ENCODE data around the gene WASF1. TPM values are rescaled to one million over a fixed set of nuclear protein-coding genes. Genes with fewer than 3 reads are reported as not detected.

Gene WASF1
- total and polyA plus RNA-seq, 2 experiments from 2014 or later = 27.4 to 30.5 TPM

DNA sequence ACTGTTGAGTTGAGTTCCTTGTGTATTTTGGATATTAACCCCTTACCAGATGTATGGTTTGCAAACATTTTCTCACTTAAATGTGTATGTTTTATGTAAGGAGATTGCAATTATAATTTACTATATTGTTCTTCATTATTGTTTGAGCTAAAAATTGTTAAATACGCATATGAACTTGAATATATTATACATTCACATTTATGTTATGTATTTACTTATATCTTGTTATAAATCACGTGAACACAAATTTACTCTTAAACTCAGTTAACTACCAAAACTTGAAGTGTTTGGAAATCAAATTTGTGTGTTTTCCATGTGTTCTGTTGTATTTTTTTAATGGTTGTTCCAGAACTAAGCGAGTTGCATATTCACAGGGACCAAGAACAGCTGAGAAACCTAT, 19.1 kb upstream of the WASF1 start (continued):
- TF ChIP-seq, protein P1, sequence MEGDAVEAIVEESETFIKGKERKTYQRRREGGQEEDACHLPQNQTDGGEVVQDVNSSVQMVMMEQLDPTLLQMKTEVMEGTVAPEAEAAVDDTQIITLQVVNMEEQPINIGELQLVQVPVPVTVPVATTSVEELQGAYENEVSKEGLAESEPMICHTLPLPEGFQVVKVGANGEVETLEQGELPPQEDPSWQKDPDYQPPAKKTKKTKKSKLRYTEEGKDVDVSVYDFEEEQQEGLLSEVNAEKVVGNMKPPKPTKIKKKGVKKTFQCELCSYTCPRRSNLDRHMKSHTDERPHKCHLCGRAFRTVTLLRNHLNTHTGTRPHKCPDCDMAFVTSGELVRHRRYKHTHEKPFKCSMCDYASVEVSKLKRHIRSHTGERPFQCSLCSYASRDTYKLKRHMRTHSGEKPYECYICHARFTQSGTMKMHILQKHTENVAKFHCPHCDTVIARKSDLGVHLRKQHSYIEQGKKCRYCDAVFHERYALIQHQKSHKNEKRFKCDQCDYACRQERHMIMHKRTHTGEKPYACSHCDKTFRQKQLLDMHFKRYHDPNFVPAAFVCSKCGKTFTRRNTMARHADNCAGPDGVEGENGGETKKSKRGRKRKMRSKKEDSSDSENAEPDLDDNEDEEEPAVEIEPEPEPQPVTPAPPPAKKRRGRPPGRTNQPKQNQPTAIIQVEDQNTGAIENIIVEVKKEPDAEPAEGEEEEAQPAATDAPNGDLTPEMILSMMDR (conservative IDR thresholded peaks at IDR 0.05; ENCODE audit: low read depth in 2 of 2) = no peak
- TF ChIP-seq, protein P2, sequence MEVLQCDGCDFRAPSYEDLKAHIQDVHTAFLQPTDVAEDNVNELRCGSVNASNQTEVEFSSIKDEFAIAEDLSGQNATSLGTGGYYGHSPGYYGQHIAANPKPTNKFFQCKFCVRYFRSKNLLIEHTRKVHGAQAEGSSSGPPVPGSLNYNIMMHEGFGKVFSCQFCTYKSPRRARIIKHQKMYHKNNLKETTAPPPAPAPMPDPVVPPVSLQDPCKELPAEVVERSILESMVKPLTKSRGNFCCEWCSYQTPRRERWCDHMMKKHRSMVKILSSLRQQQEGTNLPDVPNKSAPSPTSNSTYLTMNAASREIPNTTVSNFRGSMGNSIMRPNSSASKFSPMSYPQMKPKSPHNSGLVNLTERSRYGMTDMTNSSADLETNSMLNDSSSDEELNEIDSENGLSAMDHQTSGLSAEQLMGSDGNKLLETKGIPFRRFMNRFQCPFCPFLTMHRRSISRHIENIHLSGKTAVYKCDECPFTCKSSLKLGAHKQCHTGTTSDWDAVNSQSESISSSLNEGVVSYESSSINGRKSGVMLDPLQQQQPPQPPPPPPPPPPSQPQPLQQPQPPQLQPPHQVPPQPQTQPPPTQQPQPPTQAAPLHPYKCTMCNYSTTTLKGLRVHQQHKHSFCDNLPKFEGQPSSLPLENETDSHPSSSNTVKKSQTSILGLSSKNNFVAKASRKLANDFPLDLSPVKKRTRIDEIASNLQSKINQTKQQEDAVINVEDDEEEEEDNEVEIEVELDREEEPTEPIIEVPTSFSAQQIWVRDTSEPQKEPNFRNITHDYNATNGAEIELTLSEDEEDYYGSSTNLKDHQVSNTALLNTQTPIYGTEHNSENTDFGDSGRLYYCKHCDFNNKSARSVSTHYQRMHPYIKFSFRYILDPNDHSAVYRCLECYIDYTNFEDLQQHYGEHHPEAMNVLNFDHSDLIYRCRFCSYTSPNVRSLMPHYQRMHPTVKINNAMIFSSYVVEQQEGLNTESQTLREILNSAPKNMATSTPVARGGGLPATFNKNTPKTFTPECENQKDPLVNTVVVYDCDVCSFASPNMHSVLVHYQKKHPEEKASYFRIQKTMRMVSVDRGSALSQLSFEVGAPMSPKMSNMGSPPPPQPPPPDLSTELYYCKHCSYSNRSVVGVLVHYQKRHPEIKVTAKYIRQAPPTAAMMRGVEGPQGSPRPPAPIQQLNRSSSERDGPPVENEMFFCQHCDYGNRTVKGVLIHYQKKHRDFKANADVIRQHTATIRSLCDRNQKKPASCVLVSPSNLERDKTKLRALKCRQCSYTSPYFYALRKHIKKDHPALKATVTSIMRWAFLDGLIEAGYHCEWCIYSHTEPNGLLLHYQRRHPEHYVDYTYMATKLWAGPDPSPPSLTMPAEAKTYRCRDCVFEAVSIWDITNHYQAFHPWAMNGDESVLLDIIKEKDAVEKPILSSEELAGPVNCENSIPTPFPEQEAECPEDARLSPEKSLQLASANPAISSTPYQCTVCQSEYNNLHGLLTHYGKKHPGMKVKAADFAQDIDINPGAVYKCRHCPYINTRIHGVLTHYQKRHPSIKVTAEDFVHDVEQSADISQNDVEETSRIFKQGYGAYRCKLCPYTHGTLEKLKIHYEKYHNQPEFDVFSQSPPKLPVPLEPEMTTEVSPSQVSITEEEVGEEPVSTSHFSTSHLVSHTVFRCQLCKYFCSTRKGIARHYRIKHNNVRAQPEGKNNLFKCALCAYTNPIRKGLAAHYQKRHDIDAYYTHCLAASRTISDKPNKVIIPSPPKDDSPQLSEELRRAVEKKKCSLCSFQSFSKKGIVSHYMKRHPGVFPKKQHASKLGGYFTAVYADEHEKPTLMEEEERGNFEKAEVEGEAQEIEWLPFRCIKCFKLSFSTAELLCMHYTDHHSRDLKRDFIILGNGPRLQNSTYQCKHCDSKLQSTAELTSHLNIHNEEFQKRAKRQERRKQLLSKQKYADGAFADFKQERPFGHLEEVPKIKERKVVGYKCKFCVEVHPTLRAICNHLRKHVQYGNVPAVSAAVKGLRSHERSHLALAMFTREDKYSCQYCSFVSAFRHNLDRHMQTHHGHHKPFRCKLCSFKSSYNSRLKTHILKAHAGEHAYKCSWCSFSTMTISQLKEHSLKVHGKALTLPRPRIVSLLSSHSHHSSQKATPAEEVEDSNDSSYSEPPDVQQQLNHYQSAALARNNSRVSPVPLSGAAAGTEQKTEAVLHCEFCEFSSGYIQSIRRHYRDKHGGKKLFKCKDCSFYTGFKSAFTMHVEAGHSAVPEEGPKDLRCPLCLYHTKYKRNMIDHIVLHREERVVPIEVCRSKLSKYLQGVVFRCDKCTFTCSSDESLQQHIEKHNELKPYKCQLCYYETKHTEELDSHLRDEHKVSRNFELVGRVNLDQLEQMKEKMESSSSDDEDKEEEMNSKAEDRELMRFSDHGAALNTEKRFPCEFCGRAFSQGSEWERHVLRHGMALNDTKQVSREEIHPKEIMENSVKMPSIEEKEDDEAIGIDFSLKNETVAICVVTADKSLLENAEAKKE (CRISPR knock-in tag; IDR thresholded peaks at IDR 0.05) = no peak
- TF ChIP-seq ZNF331 (CRISPR knock-in tag; IDR thresholded peaks at IDR 0.05; ENCODE audit: low read depth) = no peak

DNA sequence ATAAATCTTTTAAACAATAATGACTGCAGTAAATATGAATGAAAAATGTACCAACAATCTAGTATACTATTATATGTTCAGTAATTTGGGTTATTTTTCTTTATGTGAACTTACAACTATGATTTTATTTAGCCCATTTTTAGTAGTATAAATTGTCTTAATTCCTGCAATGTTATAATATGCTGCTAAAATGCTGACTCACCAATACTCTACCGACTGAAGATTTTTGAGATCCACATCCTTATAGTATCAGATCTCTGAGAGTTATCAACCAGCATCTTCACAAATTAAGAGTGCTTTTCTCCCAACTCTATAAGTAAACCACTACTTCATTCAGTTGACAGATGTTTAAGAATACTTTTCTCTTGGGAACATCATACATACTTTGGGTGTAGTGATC, 17.4 kb upstream of the WASF1 start:
- Histone ChIP-seq H3K4me3 (no peak overlapping the region), H3K36me3 (ENCODE audit: insufficient read depth) (peaks cover 4% of the 10 kb centered on the region; the same call in 1 of the 2 replicates), H3K79me2 (replicated peaks; ENCODE audit: insufficient read depth) (peaks cover 46% of the 10 kb centered on the region), H2AFZ (no peak overlapping the region), H3K27me3 (ENCODE audit: insufficient read depth) (no peaks in the 10 kb centered on the region), H3K27ac (ENCODE audit: low read depth) (no peak overlapping the region), H3K4me2 (no peak overlapping the region), H3F3A (replicated peaks; ENCODE audit: low read depth) (no peaks in the 10 kb centered on the region), H3K9me2 (ENCODE audit: insufficient read depth) (no peaks in the 10 kb centered on the region), H4K20me1 (replicated peaks; ENCODE audit: insufficient read depth) (peaks cover 5% of the 10 kb centered on the region; the same call in 1 of the 2 replicates), H3K4me1 (ENCODE audit: insufficient read depth) (no peaks in the 10 kb centered on the region)
- Mint-ChIP-seq H3K4me3 (no peak overlapping the region), H3K4me1 (peaks cover 4% of the 10 kb centered on the region; the same call in 2 of the 3 replicates), H3K9me3 (no peaks in the 10 kb centered on the region), H3K27me3 (ENCODE audit: insufficient read depth, low read depth, poor library complexity) (no peaks in the 10 kb centered on the region), H3K27ac (no peak overlapping the region), H3K36me3 (ENCODE audit: low read depth) (peaks cover 26% of the 10 kb centered on the region; the same call in 2 of the 3 replicates)
- no peak for ATAC-seq
- TF ChIP-seq CREB1 (CRISPR knock-in tag; IDR thresholded peaks at IDR 0.05; ENCODE audit: low read depth) (no peak), EZH2 (IDR thresholded peaks at IDR 0.05; ENCODE audit: low read depth, unreplicated experiment) (no peak)
- TF ChIP-seq, protein P1 (conservative IDR thresholded peaks at IDR 0.05; ENCODE audit: low read depth in 2 of 2) = no peak
- no peak for DNase-seq (ENCODE audit: low spot score)

Data from GM23338 (cell line).